GOT3 (cell line): ENCODE data around the gene DDR2.

Experiments
- DNase-seq: peaks from one replicate; lab custom pipeline; 2025; ENCODE audit warnings: mixed read lengths; lab: John Stamatoyannopoulos, UW

The DDR2 gene

GRCh38 chr1:162629651-162630050, 2.6 kb upstream of the DDR2 start:
- no peak for DNase-seq

GRCh38 chr1:162631546-162632191, 595 bp upstream of the DDR2 start:
- DNase-seq = no peak

GRCh38 chr1:162632698-162633080, 425 bp downstream of the DDR2 start:
- DNase-seq = no peak

DNA sequence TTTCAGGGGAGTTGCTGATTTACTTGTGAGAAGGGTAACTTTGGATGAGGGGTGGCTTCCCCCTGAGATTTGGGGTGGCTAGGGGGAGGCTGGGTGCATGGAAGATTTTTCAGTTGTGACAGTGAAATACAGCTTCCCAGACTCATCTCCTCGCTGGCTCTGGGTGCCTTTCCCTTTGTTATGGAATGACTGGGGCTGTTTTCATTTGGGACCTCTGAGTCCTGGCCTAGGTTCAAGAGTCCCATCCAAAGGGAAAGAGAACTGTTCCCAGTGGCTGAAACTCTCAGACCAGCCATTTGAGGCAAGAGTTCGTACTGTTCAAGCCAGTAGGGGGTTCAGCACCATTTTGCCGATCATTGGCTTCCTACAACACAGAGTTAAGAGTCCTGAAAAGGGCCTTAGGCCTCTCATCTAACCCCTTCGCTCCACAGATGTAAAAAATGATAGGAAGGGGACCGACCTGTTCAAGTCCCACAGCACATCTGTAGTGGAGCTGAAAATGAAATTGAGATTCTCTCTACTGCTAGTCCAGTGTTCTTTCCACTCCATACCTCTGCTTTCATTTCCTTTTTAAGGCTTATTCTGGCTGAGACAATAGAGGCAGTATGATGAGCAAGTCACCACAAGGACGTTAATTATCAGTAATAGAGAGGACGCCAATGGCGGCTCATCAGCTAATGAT, 958 bp downstream of the DDR2 start:
- DNase-seq = no peak

GRCh38 chr1:162635418-162635817, 3.2 kb downstream of the DDR2 start:
- DNase-seq = no peak

DNA sequence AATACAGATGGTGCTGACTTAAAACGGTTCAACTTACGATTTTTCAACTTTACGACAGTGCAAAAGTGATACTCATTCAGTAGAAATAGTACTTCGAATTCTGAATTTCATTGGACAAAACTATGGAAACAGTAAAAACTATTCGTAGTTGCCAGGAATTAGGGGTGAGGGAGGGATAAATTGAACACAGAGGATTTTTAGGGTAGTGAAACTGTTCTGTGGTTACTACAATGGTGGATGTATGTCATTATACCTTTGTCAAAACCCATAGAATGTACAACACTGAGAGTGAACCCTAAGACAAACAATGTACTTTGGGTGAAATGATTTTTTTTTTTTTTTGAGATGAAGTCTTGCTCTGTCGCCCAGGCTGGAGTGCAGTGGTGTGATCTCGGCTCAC, 7.5 kb downstream of the DDR2 start:
- DNase-seq = no peak

DNA sequence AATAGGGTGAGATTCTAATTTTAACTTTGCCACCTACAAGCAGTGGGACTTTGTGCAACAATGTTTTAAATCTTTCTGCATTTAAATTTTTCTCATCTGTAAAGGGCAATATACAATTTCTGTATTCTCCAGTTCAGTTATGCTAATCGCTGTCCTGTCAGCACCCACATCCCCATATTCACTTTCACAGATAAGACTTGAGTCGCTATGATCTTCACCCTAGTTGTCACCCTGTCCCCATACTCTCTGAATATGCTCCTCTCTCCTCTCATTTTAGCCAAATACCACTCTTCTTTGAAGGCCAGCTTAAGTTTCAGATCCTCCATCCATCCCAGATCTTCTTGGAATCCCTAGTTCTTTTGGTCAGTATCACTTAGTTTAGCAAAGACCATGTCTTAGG, 8.8 kb downstream of the DDR2 start:
- no peak for DNase-seq

DNA sequence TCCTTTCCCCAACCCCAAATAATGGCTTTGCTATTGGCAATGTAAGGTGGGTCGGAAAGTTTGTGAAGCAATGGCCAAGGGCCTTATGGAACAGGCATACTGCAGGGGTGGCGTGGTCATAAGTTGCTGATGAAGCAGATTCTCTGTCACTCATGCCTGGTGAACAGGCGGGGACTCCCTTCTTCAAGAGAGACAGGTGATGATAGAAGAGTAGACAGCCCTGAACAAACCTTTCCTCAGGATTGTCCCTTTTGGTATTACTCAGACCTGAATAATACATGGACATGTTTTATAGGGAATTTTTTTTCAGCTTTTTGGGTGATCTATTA, 12.7 kb downstream of the DDR2 start:
- no peak for DNase-seq

DNA sequence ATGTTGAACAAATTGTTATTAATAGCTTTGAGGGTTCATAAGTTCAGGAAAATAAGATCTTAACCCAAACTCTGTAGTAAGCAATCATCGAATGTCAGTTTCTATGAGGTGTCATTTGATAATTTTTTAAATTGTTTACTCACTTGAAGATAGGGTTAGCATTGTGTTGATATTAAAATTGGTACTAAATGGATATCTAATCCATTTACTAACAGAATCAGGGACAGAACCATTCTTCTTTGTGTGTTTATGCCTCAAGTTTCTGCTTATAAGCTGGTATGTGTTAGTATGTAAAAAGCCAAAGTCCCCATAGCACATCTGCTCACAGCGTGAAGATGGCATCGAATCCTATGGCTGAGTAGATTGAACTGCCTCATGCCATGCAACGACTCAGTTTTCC, 13.4 kb downstream of the DDR2 start:
- DNase-seq = no peak

DNA sequence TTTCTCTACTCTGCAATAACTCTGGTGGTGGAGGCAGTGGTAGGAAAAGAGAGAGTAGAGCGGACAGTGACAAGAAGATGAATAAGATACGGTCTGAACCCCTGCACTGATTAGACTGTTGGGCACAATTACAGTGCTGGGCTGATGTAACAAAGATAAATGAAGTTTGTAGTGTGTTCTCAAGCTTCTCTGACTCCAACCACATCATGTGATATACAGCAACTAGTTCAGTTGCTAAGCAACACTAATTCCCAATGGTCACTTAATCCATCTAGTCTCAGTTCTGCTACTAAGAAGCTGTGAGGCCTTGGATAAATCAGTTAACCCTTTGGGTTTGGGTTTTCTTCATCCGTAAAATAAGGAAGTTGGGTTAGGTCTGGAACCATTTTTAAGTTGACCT, 17.3 kb downstream of the DDR2 start:
- no peak for DNase-seq

GRCh38 chr1:162654915-162655620, 22.8 kb downstream of the DDR2 start:
- no peak for DNase-seq

- no peak for DNase-seq
These were observed 24.0 kb downstream of the DDR2 start for GRCh38 chr1:162656266-162656665.

GRCh38 chr1:162660574-162660973, 28.3 kb downstream of the DDR2 start:
- DNase-seq = no peak

- no peak for DNase-seq
These were observed 29.1 kb downstream of the DDR2 start for GRCh38 chr1:162661336-162661735.

- no peak for DNase-seq
These were observed 29.7 kb downstream of the DDR2 start for GRCh38 chr1:162662013-162662412.

DNA sequence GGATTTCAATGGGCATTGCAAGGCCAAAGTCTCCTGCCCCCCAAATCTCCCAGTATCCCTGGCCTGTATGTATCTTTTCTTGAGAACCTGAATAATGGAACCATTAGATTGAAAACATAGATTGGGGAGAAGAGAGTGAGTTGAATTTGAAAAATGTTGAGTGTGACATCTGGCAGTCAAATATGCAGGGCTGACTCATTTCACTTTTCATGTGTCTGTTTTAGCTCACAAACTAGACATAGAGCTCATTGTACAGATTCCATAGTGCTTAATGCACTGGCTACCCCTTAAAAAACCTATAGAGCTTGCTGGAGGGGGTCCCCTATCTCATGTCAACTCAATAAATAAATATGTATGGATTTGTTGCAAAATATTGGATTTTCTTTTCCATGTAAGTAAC, 30.8 kb downstream of the DDR2 start:
- DNase-seq = no peak

DNA sequence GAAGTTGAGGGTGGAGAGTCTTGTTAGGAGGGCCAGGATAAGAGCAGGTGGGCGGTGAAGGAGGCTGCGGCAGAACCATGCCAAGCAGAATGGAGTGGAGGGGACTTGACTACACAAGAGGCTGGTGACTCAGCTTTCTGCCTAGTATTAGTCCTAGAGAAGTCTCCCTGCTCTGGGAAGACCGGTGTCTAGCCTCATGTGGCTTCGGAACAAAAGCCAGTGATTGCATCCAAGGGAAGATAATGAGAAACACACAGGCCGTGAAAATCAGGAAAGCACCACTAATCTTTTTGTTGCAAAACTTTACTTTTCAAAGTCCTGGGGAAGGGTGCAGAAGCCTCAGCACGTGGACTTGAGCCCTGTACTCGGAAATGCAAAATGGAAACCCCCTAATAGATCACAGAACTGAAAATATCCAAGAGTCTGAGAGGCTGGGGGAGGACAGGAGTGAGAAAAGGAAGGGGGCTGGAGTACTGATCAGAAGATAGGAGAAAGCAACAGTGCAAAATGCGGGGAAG, 31.4 kb downstream of the DDR2 start:
- DNase-seq = no peak

GRCh38 chr1:162666006-162666645, 33.9 kb downstream of the DDR2 start:
- no peak for DNase-seq

- no peak for DNase-seq
These were observed 35.3 kb downstream of the DDR2 start for GRCh38 chr1:162667381-162668080.

- DNase-seq = no peak
These were observed 38.8 kb downstream of the DDR2 start for GRCh38 chr1:162670928-162671663.

DNA sequence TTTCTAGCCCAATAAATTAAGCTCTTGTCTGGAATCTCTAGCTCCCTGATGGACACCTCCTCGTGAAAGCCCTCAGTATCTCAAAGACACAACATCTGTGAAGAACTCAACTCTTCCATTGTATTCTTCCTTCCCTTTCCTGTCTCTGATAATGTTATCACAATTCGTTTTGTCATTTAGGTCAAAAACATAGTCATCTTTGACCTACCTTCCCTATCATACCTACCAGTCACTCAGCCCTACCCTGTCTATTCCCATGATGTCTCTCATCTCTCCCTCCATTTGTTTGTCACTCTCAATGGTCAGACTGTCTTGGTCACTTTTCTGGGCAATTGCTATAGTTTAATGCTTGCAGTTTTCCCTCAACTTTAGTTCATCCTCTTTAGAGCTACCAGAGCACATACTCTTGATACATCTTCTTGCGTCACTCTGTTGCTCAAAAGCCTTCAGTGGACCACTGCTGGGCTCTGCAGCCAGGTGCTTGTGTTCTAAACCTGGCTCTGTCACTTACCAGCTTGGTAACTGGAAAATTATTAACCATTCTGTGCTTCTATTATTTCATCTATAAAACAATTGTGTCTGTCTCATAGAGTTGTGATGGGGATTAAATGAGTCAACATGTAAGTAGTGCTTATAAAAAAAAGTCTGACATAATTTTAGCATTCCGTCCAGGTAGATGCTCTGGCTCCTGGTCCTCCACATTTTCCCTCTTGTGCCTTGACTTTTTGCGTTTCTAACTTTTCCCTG, 39.6 kb downstream of the DDR2 start:
- DNase-seq = no peak
